Measurements from ENCODE around the gene HOXA9.

HOXA9 gene

GRCh38 chr7:27124902-27125689, 40.2 kb downstream of the HOXA9 start:
- DNase-seq: no peak

- no peak for DNase-seq
These were observed 41.0 kb downstream of the HOXA9 start for GRCh38 chr7:27124096-27124901.

GRCh38 chr7:27123477-27124053, 41.8 kb downstream of the HOXA9 start:
- no peak for DNase-seq

- DNase-seq: no peak
These were observed 42.3 kb downstream of the HOXA9 start for GRCh38 chr7:27123007-27123476.

GRCh38 chr7:27122077-27122910, 43.0 kb downstream of the HOXA9 start:
- no peak for DNase-seq

GRCh38 chr7:27121684-27122076, 43.7 kb downstream of the HOXA9 start:
- no peak for DNase-seq

GRCh38 chr7:27119412-27119911, 45.9 kb downstream of the HOXA9 start:
- no peak for DNase-seq

GRCh38 chr7:27118580-27118979, 46.8 kb downstream of the HOXA9 start:
- no peak for DNase-seq

GRCh38 chr7:27117887-27118491, 47.3 kb downstream of the HOXA9 start:
- no peak for DNase-seq

GRCh38 chr7:27116962-27117886, 48.1 kb downstream of the HOXA9 start:
- DNase-seq: no peak

GRCh38 chr7:27116031-27116961, 49.0 kb downstream of the HOXA9 start:
- DNase-seq: no peak

- no peak for DNase-seq
These were observed 49.9 kb downstream of the HOXA9 start for GRCh38 chr7:27115221-27116026.

- no peak for DNase-seq
These were observed 50.5 kb downstream of the HOXA9 start for GRCh38 chr7:27114881-27115220.

GRCh38 chr7:27113991-27114769, 51.2 kb downstream of the HOXA9 start:
- DNase-seq: peak; percentile 62

- peak; percentile 33 for DNase-seq
These were observed 52.1 kb downstream of the HOXA9 start for GRCh38 chr7:27112955-27113949.
